Measurements from ENCODE around the gene TMEM209. TPM values are rescaled to one million over a fixed set of nuclear protein-coding genes. Genes with fewer than 3 reads are reported as not detected.
"Not testable (repeated sequence)": the region's sequence is repeated elsewhere in the genome, so short reads cannot be mapped to it uniquely, and the experiment has no call there.

Gene TMEM209
- total RNA-seq, 1 experiment from 2014 or later, result 45.8 TPM

DNA sequence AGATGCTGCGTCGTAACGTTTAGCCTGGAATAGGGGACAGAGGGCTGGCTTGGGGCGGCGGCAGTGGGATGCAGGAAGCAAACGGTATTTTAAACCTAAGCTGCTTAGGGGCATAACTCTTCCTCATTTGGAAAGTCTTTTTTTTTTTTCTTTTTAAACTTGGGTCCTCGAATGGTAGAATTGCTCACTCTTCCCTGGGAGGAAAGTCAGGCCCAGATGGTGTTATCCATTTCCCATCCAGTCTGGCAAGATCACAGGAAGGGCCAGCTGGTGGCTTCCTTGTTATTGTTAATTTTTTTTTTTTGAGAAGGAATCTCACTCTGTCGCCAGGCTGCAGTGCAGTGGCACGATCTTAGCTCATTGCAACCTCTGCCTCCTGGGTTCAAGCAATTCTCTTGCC, 56.6 kb downstream of the TMEM209 start:
- Histone ChIP-seq H3K4me1 (ENCODE audit: insufficient read depth, low read length, poor library complexity, severe bottlenecking) (no peaks in the 10 kb centered on the region), H3K27me3 (replicated peaks; ENCODE audit: insufficient read depth, low read depth, low read length, poor library complexity) (no peaks in the 10 kb centered on the region), H3K36me3 (ENCODE audit: insufficient read depth, low read length, poor library complexity, severe bottlenecking) (no peaks in the 10 kb centered on the region), H3K27ac (ENCODE audit: low read depth, low read length, poor library complexity, severe bottlenecking) (no peak overlapping the region), H3K9me3 (ENCODE audit: low read depth, low read length, poor library complexity, severe bottlenecking) (no peaks in the 10 kb centered on the region), H3K4me3 (ENCODE audit: low read depth, low read length, poor library complexity, severe bottlenecking) (no peak overlapping the region)
- DNase-seq (ENCODE audit: low spot score), result no peak
- intact Hi-C loops (cut with micrococcal nuclease; ENCODE audit: unreplicated experiment), result no loop called here
- CTCF ChIA-PET, result interaction anchor here (0.5 kb wide), 1 partner anchor 545 kb away, joined by 4 read pairs; no protein-coding TSS in a partner anchor
- TF ChIP-seq, protein P1, sequence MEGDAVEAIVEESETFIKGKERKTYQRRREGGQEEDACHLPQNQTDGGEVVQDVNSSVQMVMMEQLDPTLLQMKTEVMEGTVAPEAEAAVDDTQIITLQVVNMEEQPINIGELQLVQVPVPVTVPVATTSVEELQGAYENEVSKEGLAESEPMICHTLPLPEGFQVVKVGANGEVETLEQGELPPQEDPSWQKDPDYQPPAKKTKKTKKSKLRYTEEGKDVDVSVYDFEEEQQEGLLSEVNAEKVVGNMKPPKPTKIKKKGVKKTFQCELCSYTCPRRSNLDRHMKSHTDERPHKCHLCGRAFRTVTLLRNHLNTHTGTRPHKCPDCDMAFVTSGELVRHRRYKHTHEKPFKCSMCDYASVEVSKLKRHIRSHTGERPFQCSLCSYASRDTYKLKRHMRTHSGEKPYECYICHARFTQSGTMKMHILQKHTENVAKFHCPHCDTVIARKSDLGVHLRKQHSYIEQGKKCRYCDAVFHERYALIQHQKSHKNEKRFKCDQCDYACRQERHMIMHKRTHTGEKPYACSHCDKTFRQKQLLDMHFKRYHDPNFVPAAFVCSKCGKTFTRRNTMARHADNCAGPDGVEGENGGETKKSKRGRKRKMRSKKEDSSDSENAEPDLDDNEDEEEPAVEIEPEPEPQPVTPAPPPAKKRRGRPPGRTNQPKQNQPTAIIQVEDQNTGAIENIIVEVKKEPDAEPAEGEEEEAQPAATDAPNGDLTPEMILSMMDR (conservative IDR thresholded peaks at IDR 0.05; ENCODE audit: low read depth, low read length), result no peak
- TF ChIP-seq EZH2 (IDR thresholded peaks at IDR 0.05; ENCODE audit: borderline replicate concordance, low read depth, low read length, poor library complexity, severe bottlenecking), result no peak
- no TSS peak for BruUV-seq (replicated peaks)
- POLR2A ChIA-PET (ENCODE audit: low non-redundant PET), result no interaction called here

DNA sequence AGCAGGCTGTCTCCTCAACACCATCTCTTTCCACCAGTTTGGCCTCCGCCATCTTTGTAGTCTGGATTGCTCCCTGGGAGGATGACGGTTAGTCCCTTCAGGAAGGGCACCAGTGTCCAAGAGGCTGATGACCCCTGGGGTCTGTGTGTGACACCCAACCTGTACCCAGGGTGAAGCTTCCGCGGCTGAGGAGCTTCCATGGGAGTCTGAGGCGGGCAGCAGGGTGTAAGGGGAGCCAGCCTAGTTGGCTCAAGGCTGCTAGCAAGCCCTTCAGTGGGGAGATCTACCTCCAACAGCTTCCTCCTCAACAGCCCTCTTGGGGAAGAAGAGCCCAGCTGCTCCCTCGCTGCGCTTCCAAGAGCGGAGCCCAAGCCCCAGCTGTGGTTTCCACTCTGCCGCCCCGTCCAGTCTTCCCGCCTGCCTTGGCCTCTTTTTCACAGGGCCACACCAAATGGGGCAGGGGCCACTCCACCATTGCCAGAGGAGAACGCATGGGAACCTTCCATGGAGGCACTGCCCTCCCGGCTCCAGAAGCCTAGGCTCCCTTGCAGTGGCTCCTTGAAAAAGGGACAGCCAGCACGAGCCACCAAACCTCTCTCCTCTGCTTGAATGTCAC, 57.4 kb downstream of the TMEM209 start:
- intact Hi-C loops (cut with micrococcal nuclease; ENCODE audit: unreplicated experiment), result no loop called here
- H3K4me1 ChIP-seq (ENCODE audit: insufficient read depth, low read length, poor library complexity, severe bottlenecking), result no peaks in the 10 kb centered on the region
- no peak overlapping the region for H3K27ac ChIP-seq (ENCODE audit: low read depth, low read length, poor library complexity, severe bottlenecking)
- no TSS peak for BruUV-seq (replicated peaks)
- H3K27me3 ChIP-seq (replicated peaks; ENCODE audit: insufficient read depth, low read depth, low read length, poor library complexity), result no peaks in the 10 kb centered on the region
- H3K4me3 ChIP-seq (ENCODE audit: low read depth, low read length, poor library complexity, severe bottlenecking), result no peak overlapping the region
- ChIA-PET CTCF (no interaction called here), POLR2A (ENCODE audit: low non-redundant PET) (no interaction called here)
- H3K9me3 ChIP-seq (ENCODE audit: low read depth, low read length, poor library complexity, severe bottlenecking), result no peaks in the 10 kb centered on the region
- H3K36me3 ChIP-seq (ENCODE audit: insufficient read depth, low read length, poor library complexity, severe bottlenecking), result no peaks in the 10 kb centered on the region
- TF ChIP-seq, protein P1 (conservative IDR thresholded peaks at IDR 0.05; ENCODE audit: low read depth, low read length), result no peak
- no peak for TF ChIP-seq EZH2 (IDR thresholded peaks at IDR 0.05; ENCODE audit: borderline replicate concordance, low read depth, low read length, poor library complexity, severe bottlenecking)
- DNase-seq (ENCODE audit: low spot score), result no peak

DNA sequence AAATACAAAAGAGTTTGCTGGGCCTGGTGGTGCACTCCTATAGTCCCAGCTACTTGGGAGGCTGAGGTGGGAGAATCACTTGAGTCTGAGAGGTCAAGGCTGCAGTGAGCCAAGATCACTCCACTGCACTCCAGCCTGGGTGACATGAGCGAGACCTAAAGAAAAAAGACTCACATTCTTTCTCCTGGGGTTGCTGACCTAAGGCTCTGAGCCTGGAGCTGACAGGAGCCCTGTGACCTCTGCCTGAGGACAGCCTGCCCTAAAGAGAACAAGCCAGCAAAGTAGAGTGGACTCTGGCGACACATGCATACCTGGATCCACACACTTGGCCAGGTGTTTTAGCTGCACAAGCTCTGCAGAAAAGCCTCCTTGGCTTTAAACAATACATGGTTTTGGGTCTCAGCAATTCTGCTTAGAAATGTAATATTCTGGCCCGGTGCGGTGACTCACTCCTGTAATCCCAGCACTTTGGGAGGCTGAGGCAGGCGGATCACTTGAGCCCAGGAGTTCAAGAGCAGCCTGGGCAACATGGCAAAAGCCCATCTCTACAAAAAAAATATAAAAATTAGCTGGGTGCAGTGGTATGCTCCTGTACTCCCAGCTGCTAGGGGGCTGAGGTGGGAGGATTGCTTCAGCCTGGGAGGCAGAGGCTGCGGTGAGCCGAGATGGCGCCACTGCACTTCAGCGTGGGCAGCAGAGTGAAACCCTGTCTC, 58.4 kb downstream of the TMEM209 start:
- Histone ChIP-seq H3K27me3 (replicated peaks; ENCODE audit: insufficient read depth, low read depth, low read length, poor library complexity) (no peaks in the 10 kb centered on the region), H3K9me3 (ENCODE audit: low read depth, low read length, poor library complexity, severe bottlenecking) (no peaks in the 10 kb centered on the region), H3K27ac (ENCODE audit: low read depth, low read length, poor library complexity, severe bottlenecking) (no peak overlapping the region), H3K4me1 (ENCODE audit: insufficient read depth, low read length, poor library complexity, severe bottlenecking) (no peaks in the 10 kb centered on the region), H3K4me3 (ENCODE audit: low read depth, low read length, poor library complexity, severe bottlenecking) (no peak overlapping the region), H3K36me3 (ENCODE audit: insufficient read depth, low read length, poor library complexity, severe bottlenecking) (no peaks in the 10 kb centered on the region)
- ChIA-PET CTCF (interaction anchor here (1.1 kb wide), 1 partner anchor 45 kb away, joined by 5 read pairs; no protein-coding TSS in a partner anchor), POLR2A (ENCODE audit: low non-redundant PET) (no interaction called here)
- intact Hi-C loops (cut with micrococcal nuclease; ENCODE audit: unreplicated experiment), result no loop called here
- TF ChIP-seq EZH2 (IDR thresholded peaks at IDR 0.05; ENCODE audit: borderline replicate concordance, low read depth, low read length, poor library complexity, severe bottlenecking), result no peak
- TF ChIP-seq, protein P1 (conservative IDR thresholded peaks at IDR 0.05; ENCODE audit: low read depth, low read length), result no peak
- no TSS peak for BruUV-seq (replicated peaks)
- no peak for DNase-seq (ENCODE audit: low spot score)

DNA sequence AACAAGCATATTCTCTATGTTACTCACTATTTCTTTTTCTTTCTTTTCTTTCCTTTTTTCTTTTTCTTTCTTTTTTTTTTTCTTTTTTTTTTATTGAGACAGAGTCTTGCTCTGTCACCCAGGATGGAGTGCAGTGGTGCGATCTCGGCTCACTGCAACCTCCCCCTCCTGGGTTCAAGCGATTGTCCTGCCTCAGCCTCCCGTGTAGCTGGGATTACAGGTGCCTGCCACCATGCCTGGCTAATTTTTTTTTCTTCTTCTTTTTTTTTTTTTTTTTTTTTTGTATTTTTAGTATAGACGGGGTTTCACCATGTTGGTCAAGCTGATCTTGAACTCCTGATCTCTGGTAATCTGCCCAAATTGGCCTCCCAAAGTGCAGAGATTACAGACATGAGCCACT, 59.1 kb downstream of the TMEM209 start:
- H3K27ac ChIP-seq (ENCODE audit: low read depth, low read length, poor library complexity, severe bottlenecking); POLR2A ChIA-PET (ENCODE audit: low non-redundant PET); H3K9me3 ChIP-seq (ENCODE audit: low read depth, low read length, poor library complexity, severe bottlenecking); H3K36me3 ChIP-seq (ENCODE audit: insufficient read depth, low read length, poor library complexity, severe bottlenecking); H3K4me3 ChIP-seq (ENCODE audit: low read depth, low read length, poor library complexity, severe bottlenecking); DNase-seq (ENCODE audit: low spot score); H3K4me1 ChIP-seq (ENCODE audit: insufficient read depth, low read length, poor library complexity, severe bottlenecking); H3K27me3 ChIP-seq (replicated peaks; ENCODE audit: insufficient read depth, low read depth, low read length, poor library complexity); intact Hi-C loops (cut with micrococcal nuclease; ENCODE audit: unreplicated experiment); BruUV-seq (replicated peaks): not testable (repeated sequence)
- CTCF ChIA-PET, result interaction anchor here (1.1 kb wide), 1 partner anchor 46 kb away, joined by 5 read pairs; no protein-coding TSS in a partner anchor
